Bronchial epithelial cell (primary cell): Measurements from ENCODE around the gene GPX4. TPM values are rescaled to one million over a fixed set of nuclear protein-coding genes. Genes with fewer than 3 reads are reported as not detected.

ENCODE experiments used
- DNase-seq: peaks from one replicate; pipeline ENCODE4 v3.0.0-alpha.2; 2010; ENCODE audit warnings: low read depth
- FAIRE-seq: peaks from 2 replicates; lab custom pipeline; 2011; peaks lifted over from hg19 to GRCh38; lab: Jason Lieb, UNC
- H3K27me3 ChIP-seq: 2 replicates; pipeline ENCODE4 v1.5.1; 2011; ENCODE audit warnings: low read length; ENCODE audit not compliant: control insufficient read depth, insufficient read depth
- H3K36me3 ChIP-seq: 2 replicates; pipeline ENCODE4 v1.5.1; 2011; ENCODE audit warnings: low read length; ENCODE audit not compliant: control insufficient read depth, insufficient read depth
- H3K4me3 ChIP-seq: 2 replicates; pipeline ENCODE4 v1.5.1; 2011; ENCODE audit warnings: mild to moderate bottlenecking, low read depth, low read length, control low read depth
- total RNA-seq: library from RNA; depleted of rRNA; stranded (reverse); fragments of >200 nt; gene quantifications from 2 replicates; pipeline ENCODE4 v1.2.1, GENCODE V29; 2014
- TF ChIP-seq, protein P1 (sequence below): IDR thresholded peaks from 2 replicates; pipeline ENCODE4 v1.5.1; 2011; ENCODE audit warnings: mild to moderate bottlenecking, moderate library complexity, low read length, control low read depth, inconsistent platforms; ENCODE audit not compliant: insufficient read depth, severe bottlenecking

The GPX4 gene
- total RNA-seq, 1 donor from 2014 or later = 291 TPM

DNA sequence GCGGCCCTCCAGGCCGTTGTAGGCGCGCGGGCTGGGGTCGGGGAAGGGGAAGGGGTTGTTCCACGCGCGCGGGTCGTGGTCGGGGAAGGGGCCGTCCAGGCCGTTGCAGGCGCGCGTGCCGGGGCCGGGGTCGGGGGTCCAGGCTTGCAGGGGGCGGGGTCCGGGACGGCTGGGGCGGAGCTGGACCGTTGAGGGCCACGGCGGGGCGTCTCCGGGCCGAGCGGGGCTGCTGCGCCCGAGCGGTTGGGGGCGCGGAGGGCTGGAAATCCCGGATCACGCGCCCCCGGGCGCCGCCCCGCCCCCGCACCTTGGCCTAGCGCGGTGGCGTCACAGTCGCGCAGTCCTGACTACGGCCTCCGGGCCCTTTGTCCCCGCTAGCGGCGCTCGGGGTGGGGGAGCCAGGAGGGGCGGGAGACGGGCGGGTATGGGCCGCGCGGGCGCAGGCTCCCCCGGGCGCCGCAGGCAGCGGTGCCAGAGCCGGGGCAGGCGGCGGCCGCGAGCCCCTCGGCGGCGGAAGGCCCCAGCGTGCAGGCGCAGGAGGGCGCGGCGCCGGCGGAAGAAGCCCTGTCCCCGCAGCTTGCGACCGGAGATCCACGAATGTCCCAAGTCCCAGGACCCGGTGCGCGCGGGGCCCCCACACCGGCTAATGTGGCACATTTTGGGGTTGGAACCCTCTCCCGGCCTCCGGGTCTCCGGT, 665 bp downstream of the GPX4 start:
- TF ChIP-seq, protein P1, sequence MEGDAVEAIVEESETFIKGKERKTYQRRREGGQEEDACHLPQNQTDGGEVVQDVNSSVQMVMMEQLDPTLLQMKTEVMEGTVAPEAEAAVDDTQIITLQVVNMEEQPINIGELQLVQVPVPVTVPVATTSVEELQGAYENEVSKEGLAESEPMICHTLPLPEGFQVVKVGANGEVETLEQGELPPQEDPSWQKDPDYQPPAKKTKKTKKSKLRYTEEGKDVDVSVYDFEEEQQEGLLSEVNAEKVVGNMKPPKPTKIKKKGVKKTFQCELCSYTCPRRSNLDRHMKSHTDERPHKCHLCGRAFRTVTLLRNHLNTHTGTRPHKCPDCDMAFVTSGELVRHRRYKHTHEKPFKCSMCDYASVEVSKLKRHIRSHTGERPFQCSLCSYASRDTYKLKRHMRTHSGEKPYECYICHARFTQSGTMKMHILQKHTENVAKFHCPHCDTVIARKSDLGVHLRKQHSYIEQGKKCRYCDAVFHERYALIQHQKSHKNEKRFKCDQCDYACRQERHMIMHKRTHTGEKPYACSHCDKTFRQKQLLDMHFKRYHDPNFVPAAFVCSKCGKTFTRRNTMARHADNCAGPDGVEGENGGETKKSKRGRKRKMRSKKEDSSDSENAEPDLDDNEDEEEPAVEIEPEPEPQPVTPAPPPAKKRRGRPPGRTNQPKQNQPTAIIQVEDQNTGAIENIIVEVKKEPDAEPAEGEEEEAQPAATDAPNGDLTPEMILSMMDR = no peak
- peaks cover 6% of the 10 kb centered on the region for H3K36me3 ChIP-seq
- FAIRE-seq (no peak), DNase-seq (peak; percentile 40)
- no peaks in the 10 kb centered on the region for H3K27me3 ChIP-seq
- H3K4me3 ChIP-seq = peak overlapping the region; percentile 89

DNA sequence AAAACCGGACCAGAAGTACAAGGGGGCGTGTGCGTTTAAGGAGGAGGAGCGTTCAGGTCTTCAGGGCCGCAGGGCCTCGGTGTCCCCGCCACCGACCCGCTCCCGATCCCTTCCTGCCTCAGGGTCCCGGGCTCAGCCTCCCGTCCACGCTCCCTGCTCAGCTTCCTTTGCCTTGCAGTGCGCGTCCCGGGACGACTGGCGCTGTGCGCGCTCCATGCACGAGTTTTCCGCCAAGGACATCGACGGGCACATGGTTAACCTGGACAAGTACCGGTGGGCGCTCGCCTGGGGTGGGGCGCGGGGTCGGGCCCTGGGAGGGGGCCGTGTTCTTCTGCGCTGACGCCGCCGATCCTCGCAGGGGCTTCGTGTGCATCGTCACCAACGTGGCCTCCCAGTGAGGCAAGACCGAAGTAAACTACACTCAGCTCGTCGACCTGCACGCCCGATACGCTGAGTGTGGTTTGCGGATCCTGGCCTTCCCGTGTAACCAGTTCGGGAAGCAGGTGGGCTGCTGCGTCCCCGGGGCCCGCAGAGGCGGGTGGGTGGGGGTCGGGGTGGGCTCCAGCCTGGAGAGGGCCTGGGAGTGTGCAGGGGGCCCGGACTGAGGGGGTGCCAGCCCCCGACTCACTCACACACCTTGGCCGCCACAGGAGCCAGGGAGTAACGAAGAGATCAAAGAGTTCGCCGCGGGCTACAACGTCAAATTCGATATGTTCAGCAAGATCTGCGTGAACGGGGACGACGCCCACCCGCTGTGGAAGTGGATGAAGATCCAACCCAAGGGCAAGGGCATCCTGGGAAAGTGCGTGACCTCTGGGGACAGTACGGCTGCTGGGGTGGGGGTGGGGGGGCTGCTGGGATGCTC, 1.4 kb downstream of the GPX4 start:
- H3K27me3 ChIP-seq = no peaks in the 10 kb centered on the region
- DNase-seq (no peak), FAIRE-seq (no peak)
- H3K4me3 ChIP-seq = peak overlapping the region; percentile 89
- TF ChIP-seq, protein P1 = no peak
- peaks cover 8% of the 10 kb centered on the region for H3K36me3 ChIP-seq

DNA sequence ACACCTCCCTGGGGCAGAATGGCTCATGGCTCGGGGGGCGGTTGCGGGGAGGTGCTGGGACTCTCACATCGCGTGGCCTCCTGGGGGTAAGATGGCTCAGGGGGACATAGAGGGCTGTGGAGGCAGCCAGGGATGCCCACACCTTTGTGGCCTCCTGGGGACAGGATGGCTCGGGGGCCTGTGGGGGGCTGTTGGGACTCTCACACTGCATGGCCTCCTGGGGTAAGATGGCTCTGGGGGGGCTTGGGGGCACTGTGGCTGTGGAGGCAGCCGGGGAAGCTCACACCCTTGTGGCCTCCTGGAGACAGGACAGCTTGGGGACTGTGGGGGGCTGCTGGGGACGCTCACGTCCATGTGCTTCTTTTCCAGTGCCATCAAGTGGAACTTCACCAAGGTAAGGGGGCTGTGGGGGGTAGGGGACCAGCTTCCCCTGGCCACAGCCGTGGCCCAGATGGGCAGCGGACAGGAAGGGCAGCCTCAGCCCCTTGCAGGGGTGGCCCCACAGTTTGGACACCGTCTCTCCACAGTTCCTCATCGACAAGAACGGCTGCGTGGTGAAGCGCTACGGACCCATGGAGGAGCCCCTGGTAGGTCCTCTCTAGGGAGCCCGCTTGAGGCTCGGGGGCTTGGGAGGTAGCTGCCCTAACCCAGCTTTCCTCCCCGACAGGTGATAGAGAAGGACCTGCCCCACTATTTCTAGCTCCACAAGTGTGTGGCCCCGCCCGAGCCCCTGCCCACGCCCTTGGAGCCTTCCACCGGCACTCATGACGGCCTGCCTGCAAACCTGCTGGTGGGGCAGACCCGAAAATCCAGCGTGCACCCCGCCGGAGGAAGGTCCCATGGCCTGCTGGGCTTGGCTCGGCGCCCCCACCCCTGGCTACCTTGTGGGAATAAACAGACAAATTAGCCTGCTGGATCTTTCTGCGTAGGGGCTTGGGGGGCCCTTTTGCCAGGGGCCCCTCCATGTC, 2.4 kb downstream of the GPX4 start:
- H3K4me3 ChIP-seq = no peak overlapping the region
- H3K36me3 ChIP-seq = peaks cover 13% of the 10 kb centered on the region
- no peak for FAIRE-seq

DNA sequence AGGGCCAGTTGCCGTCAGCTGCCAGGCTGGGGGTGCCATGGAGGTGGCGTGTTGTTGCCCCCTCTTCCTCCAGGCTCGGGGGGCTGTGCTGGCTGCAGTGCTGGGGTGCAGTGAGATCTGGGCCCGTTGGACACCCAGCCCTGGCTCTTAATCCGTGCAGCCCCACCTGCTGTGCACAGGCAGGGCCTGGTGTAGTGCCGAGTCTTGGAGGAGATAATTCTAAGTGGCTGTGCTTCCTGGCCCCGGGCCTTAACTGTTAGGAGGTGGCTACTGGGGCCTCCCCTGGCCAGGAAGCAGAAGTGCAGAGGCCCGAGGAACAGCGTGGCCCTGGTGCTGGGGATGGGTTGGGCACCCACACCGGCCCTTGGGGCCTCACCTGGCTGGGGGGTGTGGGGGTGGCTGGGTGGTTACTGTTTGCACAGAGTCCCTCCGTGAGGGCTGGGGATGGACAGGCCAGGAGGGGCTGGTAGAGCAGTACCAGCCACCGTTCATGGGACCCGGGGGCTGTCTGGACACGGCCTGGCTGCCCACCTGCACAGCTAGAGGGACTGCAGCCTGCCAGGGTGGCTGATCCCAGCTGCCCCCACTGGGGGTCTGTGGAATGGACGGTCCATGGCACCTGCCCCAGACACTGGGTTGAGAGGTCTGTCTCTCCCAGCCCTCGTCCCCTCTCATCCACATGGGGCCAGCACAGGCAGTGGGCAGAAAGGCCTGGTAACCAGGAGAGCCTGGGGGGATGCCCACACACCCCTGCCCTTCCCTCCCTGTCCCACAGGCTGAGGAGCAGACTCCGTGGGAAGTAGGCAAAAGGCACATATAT, 3.3 kb downstream of the GPX4 start:
- no peak for FAIRE-seq
- Histone ChIP-seq H3K36me3 (peaks cover 16% of the 10 kb centered on the region), H3K4me3 (no peak overlapping the region), H3K27me3 (no peaks in the 10 kb centered on the region)
- TF ChIP-seq, protein P1 = peak; percentile 45
- peak; percentile 38 for DNase-seq

More for the DNA sequence above, 2.4 kb downstream of the GPX4 start:
- no peaks in the 10 kb centered on the region for H3K27me3 ChIP-seq
- DNase-seq = no peak
- TF ChIP-seq, protein P1 = no peak
